CD4-positive, alpha-beta T cell treated with Interleukin-17A for 4 hours (primary cell): ENCODE measurements around the gene ASRGL1.

Source experiments
- DNase-seq: peaks from one replicate; pipeline ENCODE4 v3.0.0-alpha.2; 2020; ENCODE audit warnings: mixed read lengths

The ASRGL1 gene

DNA sequence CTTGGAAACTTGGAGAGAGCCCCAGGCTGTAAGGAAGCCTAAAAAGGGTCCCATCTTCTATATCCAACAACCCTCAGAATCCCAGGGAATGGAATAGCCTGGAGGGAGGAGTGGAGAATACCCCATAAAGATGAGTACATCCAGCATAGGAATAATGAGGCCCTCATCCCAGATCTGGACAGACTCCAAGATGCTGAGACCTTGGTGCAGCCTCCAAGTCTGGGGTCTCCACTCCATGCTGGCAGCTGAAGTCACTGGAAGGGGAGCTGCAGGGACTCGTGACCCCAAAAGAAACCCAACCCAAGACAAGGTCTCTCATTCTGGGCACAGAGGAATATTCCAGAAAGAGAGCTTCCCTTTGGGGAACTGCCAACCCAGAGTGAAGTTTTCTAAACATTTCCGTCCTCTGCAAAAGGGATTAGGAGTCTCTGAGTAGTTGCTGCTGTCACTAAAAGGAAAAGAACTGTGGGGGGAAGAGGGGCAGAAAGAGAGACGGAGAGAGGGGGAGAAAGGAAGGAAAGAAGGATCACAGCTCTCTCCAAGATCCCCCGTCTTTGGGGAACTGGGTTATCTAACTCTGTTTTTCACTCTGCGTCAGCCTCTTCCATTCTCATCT lies 82.2 kb downstream of the ASRGL1 start:
- no peak for DNase-seq

DNA sequence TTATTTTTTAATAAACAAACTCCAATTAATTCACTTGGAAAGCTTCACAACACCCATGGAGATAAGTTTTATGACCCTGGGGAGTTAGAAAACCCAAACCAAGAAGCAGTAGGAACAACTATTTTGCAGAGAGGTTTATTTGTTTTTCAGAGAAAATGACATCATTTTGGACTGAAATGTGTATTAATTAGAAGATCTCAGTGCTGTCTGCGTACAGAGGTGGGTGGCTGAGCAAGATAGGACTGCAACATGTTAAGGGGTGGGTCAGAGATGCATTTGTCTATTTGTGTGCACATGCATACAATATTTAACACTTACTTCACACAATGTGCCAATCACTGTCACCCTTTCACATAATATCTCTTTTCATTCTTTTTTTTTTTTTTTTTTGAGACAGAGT lies 82.7 kb downstream of the ASRGL1 start:
- DNase-seq, result no peak

DNA sequence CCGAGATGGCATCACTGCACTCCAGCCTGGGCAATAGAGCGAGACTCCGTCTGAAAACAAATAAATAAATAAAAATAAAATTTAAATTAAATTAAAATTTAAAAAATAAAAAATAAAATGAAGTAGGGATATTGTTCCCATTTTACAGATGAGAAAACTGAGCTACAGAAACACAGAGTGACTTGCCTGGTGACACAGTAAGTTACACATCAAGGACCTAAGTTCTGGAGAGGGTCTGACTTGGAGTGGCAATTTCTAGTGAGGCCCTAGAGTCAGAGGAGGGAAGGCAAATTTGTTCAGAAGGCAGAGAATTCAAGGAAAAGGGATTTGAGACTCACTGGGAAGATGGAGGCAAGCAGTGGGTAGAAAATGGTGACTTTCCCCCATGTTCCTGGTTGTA lies 83.6 kb downstream of the ASRGL1 start:
- no peak for DNase-seq

DNA sequence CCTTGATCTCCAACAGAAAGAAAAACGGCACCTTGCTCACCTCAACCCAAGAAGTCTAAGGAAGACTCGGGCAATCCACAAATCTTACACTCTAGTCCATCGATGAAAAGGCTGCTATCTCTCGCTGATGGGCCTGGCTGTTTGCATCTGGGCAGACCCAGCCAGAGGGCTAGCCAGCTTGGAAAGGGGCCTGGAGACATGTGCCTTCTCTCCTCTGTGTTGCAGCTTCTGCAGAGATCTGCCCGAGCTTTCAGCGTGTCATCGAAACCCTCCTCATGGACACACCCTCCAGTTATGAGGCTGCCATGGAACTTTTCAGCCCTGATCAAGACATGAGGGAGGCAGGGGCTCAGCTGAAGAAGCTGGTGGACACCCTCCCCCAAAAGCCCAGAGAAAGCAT lies 84.7 kb downstream of the ASRGL1 start:
- no peak for DNase-seq

DNA sequence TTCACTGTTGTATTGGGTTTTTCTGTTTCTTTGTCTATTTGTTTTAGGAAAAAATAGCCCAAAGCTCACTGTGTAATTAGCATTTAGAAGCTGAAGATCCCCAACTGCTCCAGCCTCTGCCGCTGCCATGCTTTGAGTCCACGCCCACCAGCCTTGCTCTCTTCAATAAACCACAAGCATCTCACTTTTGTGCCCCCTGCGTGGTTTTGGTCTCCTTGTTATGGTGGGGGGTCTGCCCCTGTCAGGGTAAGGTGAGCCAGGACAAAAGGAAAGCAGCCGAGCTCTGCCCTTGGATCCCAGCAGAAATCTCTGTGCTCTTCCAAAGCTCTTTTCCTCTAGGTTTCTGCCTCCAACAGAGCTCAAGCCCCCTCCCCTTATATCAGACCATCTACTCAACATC lies 85.8 kb downstream of the ASRGL1 start:
- DNase-seq, result no peak

DNA sequence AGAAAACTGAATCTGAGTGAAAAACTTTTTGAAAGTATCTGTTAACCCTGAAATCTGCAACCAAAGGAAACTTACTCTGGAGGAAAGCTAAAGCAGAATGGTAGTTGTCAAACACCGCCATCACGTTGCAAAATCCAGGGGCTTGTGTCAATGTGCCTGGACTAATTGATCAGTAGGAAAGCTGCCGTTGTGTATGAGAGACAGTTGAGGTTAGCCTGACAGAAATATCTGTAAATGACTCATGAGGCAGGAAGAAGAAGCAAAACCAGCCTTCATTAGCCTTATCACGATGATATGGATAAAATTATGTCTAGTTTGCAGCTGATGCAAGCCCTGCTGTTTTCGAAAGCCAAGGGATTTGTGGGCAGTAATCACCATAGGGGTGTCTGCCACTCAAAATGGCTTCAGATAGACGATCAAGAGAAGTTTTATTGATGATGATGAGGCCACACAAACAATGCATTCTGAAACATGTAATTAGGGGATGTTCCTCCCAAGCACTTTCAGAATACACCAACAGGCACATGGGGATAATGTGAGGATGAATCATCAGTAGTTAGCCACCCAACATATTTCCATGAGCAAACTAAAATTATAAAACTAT lies 90.5 kb downstream of the ASRGL1 start:
- DNase-seq, result no peak

DNA sequence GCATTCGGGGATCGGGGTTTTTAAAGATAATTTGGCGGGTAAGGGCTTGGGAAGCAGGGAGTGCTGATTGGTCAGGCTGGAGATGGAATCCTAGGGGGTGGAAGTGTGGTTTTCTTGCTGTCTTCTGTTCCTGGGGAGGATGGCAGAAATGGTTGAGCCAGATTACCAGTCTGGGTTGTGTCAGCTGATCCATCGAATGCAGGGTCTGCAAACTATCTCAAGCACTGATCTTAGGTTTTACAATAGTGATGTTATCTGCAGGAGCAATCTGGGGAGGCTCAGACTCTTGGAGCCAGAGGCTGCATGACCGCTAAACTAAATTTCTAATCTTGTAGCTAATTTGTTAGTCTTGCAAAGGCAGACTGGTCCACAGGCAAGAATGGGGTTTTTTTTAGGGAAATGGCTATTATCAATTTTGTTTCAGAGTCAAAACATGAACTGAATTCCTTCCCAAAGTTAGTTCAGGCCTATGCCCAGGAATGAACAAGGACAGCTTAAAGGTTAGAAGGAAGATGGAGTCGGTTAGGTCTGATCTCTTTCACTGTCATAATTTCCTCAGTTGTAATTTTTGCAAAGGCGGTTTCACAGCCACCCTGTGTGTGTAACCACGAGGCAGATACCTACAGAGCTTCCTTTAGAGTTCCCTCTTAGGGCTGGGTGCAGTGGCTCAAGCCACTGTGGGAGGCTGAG lies 91.8 kb downstream of the ASRGL1 start:
- DNase-seq, result no peak

DNA sequence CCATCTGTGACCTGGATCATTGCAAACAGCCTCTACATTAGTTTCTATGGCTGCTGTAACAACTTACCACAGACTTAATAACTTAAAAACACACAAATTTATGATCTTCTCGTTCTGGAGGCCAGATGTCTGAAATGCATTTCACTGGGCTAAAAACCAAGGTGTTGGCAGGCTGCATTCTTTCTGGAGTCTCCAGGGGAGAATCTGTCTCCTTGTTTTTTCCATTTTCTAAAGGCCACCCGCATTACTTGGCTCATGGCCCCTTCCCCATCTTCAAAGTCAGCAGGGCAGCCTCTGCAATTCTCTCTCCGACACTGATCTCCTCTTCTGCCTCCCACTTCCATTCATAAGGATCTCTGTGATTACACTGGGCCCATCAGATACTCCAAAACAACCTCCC lies 93.2 kb downstream of the ASRGL1 start:
- no peak for DNase-seq

DNA sequence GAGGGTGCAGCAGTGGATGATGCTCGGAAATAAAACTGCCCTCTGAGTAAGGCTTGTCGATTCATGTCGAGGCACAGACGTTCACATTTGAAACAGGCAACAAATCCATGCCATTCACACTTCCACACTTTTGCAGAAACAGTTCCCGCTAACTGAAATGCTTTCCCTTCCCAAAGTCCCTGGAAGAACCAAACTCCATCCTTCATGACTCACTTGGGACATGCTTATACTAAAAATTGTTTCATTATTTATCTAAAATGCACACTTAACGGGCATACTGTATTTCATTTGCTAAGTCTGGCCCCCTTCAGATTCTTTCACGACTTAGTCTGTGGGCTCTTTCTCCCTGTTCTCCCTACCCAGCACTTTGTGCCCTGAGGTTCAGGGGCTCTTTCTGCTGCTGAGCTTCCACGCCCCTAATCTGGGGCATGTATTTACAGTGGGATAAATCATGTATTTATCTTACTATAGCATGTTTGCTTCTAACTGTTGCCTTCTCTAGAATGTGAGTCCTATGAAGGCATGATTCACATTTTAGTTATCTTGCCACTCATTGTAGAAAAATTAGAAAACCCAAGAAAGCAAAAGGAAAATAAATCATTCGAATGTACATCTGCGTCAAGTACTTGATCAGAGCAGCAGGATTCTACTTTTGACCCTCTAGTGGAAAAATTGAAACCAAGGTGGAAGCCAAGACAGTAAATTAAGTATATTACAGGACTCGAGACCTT lies 94.1 kb downstream of the ASRGL1 start:
- DNase-seq, result no peak

DNA sequence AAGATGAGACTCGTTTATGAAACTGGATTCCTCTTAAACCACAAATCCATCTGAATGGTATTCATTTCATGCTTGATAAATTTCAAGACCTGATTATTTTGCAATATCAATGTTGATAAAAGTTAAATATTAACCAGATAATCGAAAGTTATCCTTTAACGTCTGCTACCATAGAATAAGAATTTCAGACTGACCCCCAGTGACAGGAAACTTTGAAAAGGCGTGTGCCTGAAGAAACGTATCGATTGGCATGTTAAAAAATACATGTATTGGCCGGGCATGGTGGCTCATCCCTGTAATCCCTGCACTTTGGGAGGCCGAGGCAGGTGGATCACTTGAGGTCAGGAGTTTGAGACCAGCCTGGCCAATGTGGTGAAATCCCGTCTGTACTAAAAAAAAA lies 95.4 kb downstream of the ASRGL1 start:
- no peak for DNase-seq

DNA sequence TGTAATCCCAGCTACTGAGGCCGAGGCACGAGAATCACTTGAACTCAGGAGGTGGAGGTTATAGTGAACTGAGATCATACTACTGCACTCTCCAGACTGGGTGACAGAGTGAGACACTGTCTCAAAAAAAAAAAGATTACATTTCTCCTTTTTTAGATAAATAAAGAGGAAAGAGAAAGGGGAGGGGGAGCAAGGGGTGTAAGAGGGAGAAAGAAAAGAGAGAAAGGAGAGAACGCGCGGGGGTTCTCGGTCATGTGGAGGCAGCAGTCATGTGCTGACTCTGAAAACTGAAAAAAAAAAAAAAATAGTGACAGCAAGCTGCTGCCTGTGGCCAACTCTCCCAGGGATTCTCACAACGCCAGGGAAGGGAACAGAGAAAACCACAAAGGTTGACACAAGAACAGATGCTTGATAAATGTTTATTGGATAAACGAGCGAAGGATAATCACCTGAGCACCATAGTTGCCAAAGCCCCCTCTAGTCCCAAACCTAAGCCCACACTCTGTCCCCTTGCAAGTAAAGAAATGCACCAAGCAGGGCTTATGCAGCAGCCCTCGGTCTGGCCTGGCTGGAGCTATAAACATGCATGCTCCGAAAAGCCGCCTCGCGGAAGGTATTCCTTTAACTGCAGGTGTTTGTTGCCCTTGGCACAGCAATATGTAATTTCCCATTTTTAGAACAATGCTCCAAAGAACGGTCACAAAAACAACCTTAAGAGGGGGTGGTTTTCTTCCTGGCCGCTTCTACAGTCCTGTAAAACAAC lies 96.1 kb downstream of the ASRGL1 start:
- DNase-seq, result no peak

DNA sequence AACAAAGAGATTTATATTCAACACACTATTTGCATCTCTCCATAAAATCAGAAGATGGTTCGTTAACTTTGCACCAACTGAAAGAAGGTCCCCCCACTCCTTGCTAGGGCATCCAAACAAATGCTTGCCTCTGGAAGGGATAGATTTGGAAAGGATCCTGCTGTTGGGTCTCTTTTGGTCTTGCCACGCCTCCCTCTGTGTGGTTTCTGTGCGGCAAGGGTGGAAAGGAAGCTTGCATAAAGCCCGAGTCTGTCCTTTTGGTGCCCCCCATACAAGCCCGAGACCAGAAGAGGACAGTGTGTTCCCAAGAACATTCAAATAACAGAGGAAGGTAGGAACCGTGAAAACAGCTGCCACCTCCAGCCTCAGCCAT lies 96.6 kb downstream of the ASRGL1 start:
- no peak for DNase-seq

DNA sequence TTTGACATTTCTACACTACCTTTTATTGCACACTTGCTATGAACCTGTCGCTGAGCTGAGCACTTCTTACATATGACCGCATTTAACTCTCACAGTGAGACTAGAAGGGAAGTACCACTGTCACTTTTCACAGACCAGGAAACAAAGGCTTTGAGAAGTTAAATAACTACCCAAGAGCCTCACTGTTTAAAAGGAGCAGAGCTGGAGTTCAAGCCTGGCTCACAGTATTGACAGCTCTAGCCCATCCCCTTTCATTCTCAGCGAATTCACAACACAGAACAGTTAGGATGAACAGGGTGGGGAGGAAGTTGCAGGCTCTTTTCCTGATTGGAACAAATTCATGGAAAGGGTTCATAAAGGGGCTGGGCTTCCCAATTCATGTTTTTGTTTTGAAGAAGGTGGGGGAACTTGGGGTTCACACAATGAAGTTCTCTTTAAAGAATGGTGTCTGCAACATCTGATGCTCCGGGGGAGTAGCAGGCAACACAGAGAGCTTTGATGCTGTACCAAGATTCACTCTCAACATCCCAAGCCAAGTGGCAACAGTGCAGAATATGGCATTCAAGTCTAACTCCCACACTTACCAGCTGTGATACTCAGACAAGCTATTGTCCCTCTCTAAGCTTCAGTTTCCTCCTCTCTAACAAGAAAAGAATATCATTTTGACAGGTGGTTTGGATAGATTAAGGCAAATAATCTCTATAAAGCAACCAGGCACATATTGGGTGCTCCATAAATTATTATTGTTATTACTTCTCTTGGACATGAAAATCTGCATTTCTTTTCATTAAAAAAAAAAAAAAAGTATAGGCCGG lies 98.8 kb downstream of the ASRGL1 start:
- DNase-seq, result no peak

DNA sequence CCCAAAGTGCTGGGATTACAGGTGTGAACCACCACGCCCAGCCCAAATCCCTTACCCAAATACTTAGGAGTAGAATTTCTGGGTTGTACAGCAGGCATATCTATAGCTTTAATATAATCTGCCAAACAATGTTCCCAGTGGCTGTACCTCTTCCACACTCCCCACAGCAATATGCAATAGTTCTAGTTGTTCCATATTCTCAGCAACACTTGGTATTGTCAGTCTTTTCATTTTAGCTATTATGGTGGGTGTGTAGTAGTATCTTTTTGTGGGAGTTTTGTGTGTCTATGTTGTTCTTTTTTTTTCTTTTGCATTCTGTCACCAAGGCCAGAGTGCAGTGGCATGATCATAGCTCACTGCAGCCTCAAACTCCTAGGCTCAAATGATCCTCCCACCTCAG lies 100.4 kb downstream of the ASRGL1 start:
- no peak for DNase-seq

DNA sequence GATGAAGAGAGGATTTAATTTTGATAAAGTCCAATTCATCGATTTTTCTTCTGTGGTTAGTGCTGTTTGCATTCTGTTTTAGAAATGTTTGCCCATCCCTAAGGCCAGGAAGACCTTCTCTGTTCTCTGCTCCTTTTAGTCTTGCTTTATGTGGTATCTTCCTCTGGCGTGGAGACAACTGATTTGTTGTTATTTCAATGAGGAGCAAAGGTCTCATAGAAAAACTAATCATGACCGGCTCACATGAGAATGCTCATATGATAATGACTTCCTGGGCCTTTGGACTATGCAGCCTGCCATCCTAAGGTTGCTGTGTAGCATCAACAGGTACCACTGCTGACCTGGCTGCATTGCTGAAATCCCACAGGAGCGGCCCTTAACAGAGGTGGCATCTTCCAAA lies 101.4 kb downstream of the ASRGL1 start:
- DNase-seq, result no peak

DNA sequence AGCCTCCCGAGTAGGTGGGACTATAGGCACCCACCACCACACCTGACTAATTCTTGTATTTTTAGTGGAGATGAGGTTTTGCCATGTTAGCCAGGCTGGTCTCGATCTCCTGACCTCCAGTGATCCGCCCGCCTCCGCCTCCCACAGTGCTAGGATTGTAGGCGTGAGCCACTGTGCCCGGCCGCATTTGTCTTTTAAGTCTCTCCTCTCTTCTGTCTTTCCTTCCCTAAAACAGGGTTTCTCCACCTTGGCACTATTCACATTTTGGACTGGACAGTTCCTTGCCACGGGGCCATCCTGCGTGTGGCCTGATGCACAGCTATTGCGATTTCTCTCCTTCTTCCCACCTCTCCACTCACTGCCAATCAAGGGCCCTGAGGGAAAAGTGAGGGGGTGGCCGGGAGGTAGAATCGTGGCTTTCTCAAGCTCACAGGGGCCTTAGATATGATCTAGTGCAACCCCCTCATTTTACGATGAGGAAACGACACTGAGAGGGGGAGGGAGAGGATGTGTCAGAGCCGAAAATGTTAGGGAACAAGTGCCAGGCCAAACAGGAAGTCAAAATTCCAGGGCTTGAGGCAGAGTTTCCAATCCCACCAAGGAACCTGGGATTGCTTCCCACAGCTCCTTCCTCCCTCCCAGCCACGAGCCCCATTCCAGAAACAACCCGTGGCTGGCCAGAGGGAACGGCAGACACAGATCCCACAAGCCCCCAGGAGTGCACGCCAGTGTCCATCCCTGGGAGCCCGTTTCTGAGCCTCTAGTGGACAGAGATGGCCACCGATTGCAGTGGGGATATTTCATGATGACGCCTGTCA lies 102.7 kb downstream of the ASRGL1 start:
- no peak for DNase-seq
